Measurements from ENCODE around the gene TAP1. TPM values are rescaled to one million over a fixed set of nuclear protein-coding genes. Genes with fewer than 3 reads are reported as not detected.
"Not testable (repeated sequence)": the region's sequence is repeated elsewhere in the genome, so short reads cannot be mapped to it uniquely, and the experiment has no call there.

The TAP1 gene
- total and polyA plus RNA-seq, 2 donors, result 107 to 155 TPM

GRCh38 chr6:32807020-32807580 is 46.4 kb downstream of the TAP1 start:
- Histone ChIP-seq H3K4me3 (ENCODE audit: low read length in 2 of 2) (no peak overlapping the region), H3K27me3 (ENCODE audit: control insufficient read depth in 2 of 2, insufficient read depth in 1 of 2, low read length in 1 of 2) (no peaks in the 10 kb centered on the region), H3K9me3 (ENCODE audit: control insufficient read depth in 2 of 2, insufficient read depth in 1 of 2, low read length in 1 of 2) (no peaks in the 10 kb centered on the region), H3K36me3 (ENCODE audit: control insufficient read depth in 2 of 2, insufficient read depth in 2 of 2, low read length in 1 of 2) (no peaks in the 10 kb centered on the region), H3K4me1 (ENCODE audit: control insufficient read depth in 2 of 2, insufficient read depth in 2 of 2, low read length in 2 of 2) (peaks cover 0 to 4% of the 10 kb centered on the region in 2 donors), H3K27ac (ENCODE audit: low read depth in 1 of 2, low read length in 1 of 2) (no peak overlapping the region)
- WGBS, result 68% methylated on average over 5 of the region's 5 CpGs
- peak in 2 of 9 donors; percentile 20 to 47 for DNase-seq (ENCODE audit: low read depth in 6 of 9, low spot score in 9 of 9)

GRCh38 chr6:32805404-32805803 is 48.1 kb downstream of the TAP1 start:
- not testable (repeated sequence) for DNase-seq (ENCODE audit: low read depth in 6 of 9, low spot score in 9 of 9); H3K36me3 ChIP-seq (ENCODE audit: control insufficient read depth in 2 of 2, insufficient read depth in 2 of 2, low read length in 1 of 2); H3K4me1 ChIP-seq (ENCODE audit: control insufficient read depth in 2 of 2, insufficient read depth in 2 of 2, low read length in 2 of 2); H3K27ac ChIP-seq (ENCODE audit: low read depth in 1 of 2, low read length in 1 of 2); H3K27me3 ChIP-seq (ENCODE audit: control insufficient read depth in 2 of 2, insufficient read depth in 1 of 2, low read length in 1 of 2); H3K4me3 ChIP-seq (ENCODE audit: low read length in 2 of 2); H3K9me3 ChIP-seq (ENCODE audit: control insufficient read depth in 2 of 2, insufficient read depth in 1 of 2, low read length in 1 of 2)

- H3K9me3 ChIP-seq (ENCODE audit: control insufficient read depth in 2 of 2, insufficient read depth in 1 of 2, low read length in 1 of 2), result no peaks in the 10 kb centered on the region
- peaks cover 0 to 4% of the 10 kb centered on the region in 2 donors for H3K4me1 ChIP-seq (ENCODE audit: control insufficient read depth in 2 of 2, insufficient read depth in 2 of 2, low read length in 2 of 2)
- H3K36me3 ChIP-seq (ENCODE audit: control insufficient read depth in 2 of 2, insufficient read depth in 2 of 2, low read length in 1 of 2), result no peaks in the 10 kb centered on the region
- H3K27ac ChIP-seq (ENCODE audit: low read depth in 1 of 2, low read length in 1 of 2), result no peak overlapping the region
- 57% methylated on average over 2 of the region's 2 CpGs for WGBS
- no peaks in the 10 kb centered on the region for H3K27me3 ChIP-seq (ENCODE audit: control insufficient read depth in 2 of 2, insufficient read depth in 1 of 2, low read length in 1 of 2)
- no peak overlapping the region for H3K4me3 ChIP-seq (ENCODE audit: low read length in 2 of 2)
- DNase-seq (ENCODE audit: low read depth in 6 of 9, low spot score in 9 of 9), result no peak
These were observed 50.1 kb downstream of the TAP1 start for GRCh38 chr6:32803416-32803815.

- peaks cover 3 to 9% of the 10 kb centered on the region in 2 donors for H3K4me1 ChIP-seq (ENCODE audit: control insufficient read depth in 2 of 2, insufficient read depth in 2 of 2, low read length in 2 of 2)
- no peak for DNase-seq (ENCODE audit: low read depth in 6 of 9, low spot score in 9 of 9)
- no peaks in the 10 kb centered on the region for H3K36me3 ChIP-seq (ENCODE audit: control insufficient read depth in 2 of 2, insufficient read depth in 2 of 2, low read length in 1 of 2)
- no peak overlapping the region for H3K4me3 ChIP-seq (ENCODE audit: low read length in 2 of 2)
- no peak overlapping the region for H3K27ac ChIP-seq (ENCODE audit: low read depth in 1 of 2, low read length in 1 of 2)
- H3K9me3 ChIP-seq (ENCODE audit: control insufficient read depth in 2 of 2, insufficient read depth in 1 of 2, low read length in 1 of 2), result no peaks in the 10 kb centered on the region
- WGBS, result 84% methylated on average over 3 of the region's 3 CpGs
- peaks cover 0 to 3% of the 10 kb centered on the region in 2 donors for H3K27me3 ChIP-seq (ENCODE audit: control insufficient read depth in 2 of 2, insufficient read depth in 1 of 2, low read length in 1 of 2)
These were observed 53.8 kb downstream of the TAP1 start for GRCh38 chr6:32799740-32800139.

GRCh38 chr6:32799168-32799567 is 54.3 kb downstream of the TAP1 start:
- WGBS, result over 99% methylated on average over 3 of the region's 3 CpGs
- H3K36me3 ChIP-seq (ENCODE audit: control insufficient read depth in 2 of 2, insufficient read depth in 2 of 2, low read length in 1 of 2), result no peaks in the 10 kb centered on the region
- H3K4me3 ChIP-seq (ENCODE audit: low read length in 2 of 2), result no peak overlapping the region
- H3K27ac ChIP-seq (ENCODE audit: low read depth in 1 of 2, low read length in 1 of 2), result no peak overlapping the region
- H3K27me3 ChIP-seq (ENCODE audit: control insufficient read depth in 2 of 2, insufficient read depth in 1 of 2, low read length in 1 of 2), result peaks cover 0 to 3% of the 10 kb centered on the region in 2 donors
- peaks cover 3 to 12% of the 10 kb centered on the region in 2 donors for H3K4me1 ChIP-seq (ENCODE audit: control insufficient read depth in 2 of 2, insufficient read depth in 2 of 2, low read length in 2 of 2)
- no peak for DNase-seq (ENCODE audit: low read depth in 6 of 9, low spot score in 9 of 9)
- H3K9me3 ChIP-seq (ENCODE audit: control insufficient read depth in 2 of 2, insufficient read depth in 1 of 2, low read length in 1 of 2), result no peaks in the 10 kb centered on the region

- Histone ChIP-seq H3K27me3 (ENCODE audit: control insufficient read depth in 2 of 2, insufficient read depth in 1 of 2, low read length in 1 of 2) (peaks cover 0 to 3% of the 10 kb centered on the region in 2 donors), H3K4me1 (ENCODE audit: control insufficient read depth in 2 of 2, insufficient read depth in 2 of 2, low read length in 2 of 2) (peaks cover 3 to 14% of the 10 kb centered on the region in 2 donors), H3K27ac (ENCODE audit: low read depth in 1 of 2, low read length in 1 of 2) (no peak overlapping the region), H3K9me3 (ENCODE audit: control insufficient read depth in 2 of 2, insufficient read depth in 1 of 2, low read length in 1 of 2) (no peaks in the 10 kb centered on the region), H3K4me3 (ENCODE audit: low read length in 2 of 2) (peak overlapping the region in 1 of 2 donors; percentile 10), H3K36me3 (ENCODE audit: control insufficient read depth in 2 of 2, insufficient read depth in 2 of 2, low read length in 1 of 2) (no peaks in the 10 kb centered on the region)
- DNase-seq (ENCODE audit: low read depth in 6 of 9, low spot score in 9 of 9), result peak; percentile 43 to 83 (median 68)
- 6% methylated on average over 30 of the region's 30 CpGs for WGBS
These were observed 56.4 kb downstream of the TAP1 start for GRCh38 chr6:32796848-32797776.

Other genes with a start within 250 kb of the TAP1 start
- gene HLA-DQA1, start 216.3 kb downstream of the TAP1 start, total RNA-seq, result 352 TPM
- 358 TPM for gene HLA-DQA1, start 216.3 kb downstream of the TAP1 start, polyA plus RNA-seq
- 336 TPM for gene HLA-DQB1, start 187.0 kb downstream of the TAP1 start, total RNA-seq
- gene HLA-DQB1, start 187.0 kb downstream of the TAP1 start, polyA plus RNA-seq, result 458 TPM
- 45.0 TPM for gene HLA-DQA2, start 112.3 kb downstream of the TAP1 start, total RNA-seq
- 3.7 TPM for gene HLA-DQA2, start 112.3 kb downstream of the TAP1 start, polyA plus RNA-seq
- gene HLA-DQB2, start 90.2 kb downstream of the TAP1 start, total RNA-seq, result 17.5 TPM
- gene HLA-DQB2, start 90.2 kb downstream of the TAP1 start, polyA plus RNA-seq, result 12.2 TPM
- 18.8 TPM for gene HLA-DOB, start 36.7 kb downstream of the TAP1 start, total RNA-seq
- 40.1 TPM for gene HLA-DOB, start 36.7 kb downstream of the TAP1 start, polyA plus RNA-seq
- gene TAP2, start 15.0 kb downstream of the TAP1 start, total RNA-seq, result 29.7 TPM
- gene TAP2, start 15.0 kb downstream of the TAP1 start, polyA plus RNA-seq, result 39.8 TPM
- 162 TPM for gene PSMB8, start 9.7 kb downstream of the TAP1 start, total RNA-seq
- 177 TPM for gene PSMB8, start 9.7 kb downstream of the TAP1 start, polyA plus RNA-seq
- 159 TPM for gene PSMB9, start 488 bp upstream of the TAP1 start, total RNA-seq
- gene PSMB9, start 488 bp upstream of the TAP1 start, polyA plus RNA-seq, result 143 TPM
- gene HLA-DMB, start 87.3 kb upstream of the TAP1 start, total RNA-seq, result 110 TPM
- 71.0 TPM for gene HLA-DMB, start 87.3 kb upstream of the TAP1 start, polyA plus RNA-seq
- 85.0 TPM for gene HLA-DMA, start 99.4 kb upstream of the TAP1 start, total RNA-seq
- gene HLA-DMA, start 99.4 kb upstream of the TAP1 start, polyA plus RNA-seq, result 161 TPM
- 113 TPM for gene BRD2, start 114.9 kb upstream of the TAP1 start, total RNA-seq
- 119 TPM for gene BRD2, start 114.9 kb upstream of the TAP1 start, polyA plus RNA-seq
- gene HLA-DOA, start 155.9 kb upstream of the TAP1 start, total RNA-seq, result 38.8 TPM
- gene HLA-DOA, start 155.9 kb upstream of the TAP1 start, polyA plus RNA-seq, result 27.9 TPM
- 700 TPM for gene HLA-DPA1, start 219.9 kb upstream of the TAP1 start, total RNA-seq
- 332 TPM for gene HLA-DPA1, start 219.9 kb upstream of the TAP1 start, polyA plus RNA-seq
- 306 TPM for gene HLA-DPB1, start 222.3 kb upstream of the TAP1 start, total RNA-seq
- 575 TPM for gene HLA-DPB1, start 222.3 kb upstream of the TAP1 start, polyA plus RNA-seq

All from thymus (tissue), 11 donors.